CD4-positive, alpha-beta T cell (primary cell): ENCODE measurements around the gene SSBP4. TPM values are rescaled to one million over a fixed set of nuclear protein-coding genes. Genes with fewer than 3 reads are reported as not detected.
"Not testable (repeated sequence)": the region's sequence is repeated elsewhere in the genome, so short reads cannot be mapped to it uniquely, and the experiment has no call there.

Source experiments
- ATAC-seq: fragments of 200-7000 bp; cut with Tn5 transposase; one replicate; pipeline ENCODE4 v1.10.0; 2022; ENCODE audit warnings: mild to moderate bottlenecking; ENCODE audit not compliant: poor library complexity
- CTCF ChIA-PET: fragments of 350-600 bp; sonication (Branson Sonifier 250); formaldehyde crosslinking; loops from one replicate; lab custom pipeline; 2021; ENCODE audit warnings: antibody characterized with exemption, inconsistent platforms; lab: Charles Lee
- POLR2A ChIA-PET: fragments of 350-600 bp; sonication (Branson Sonifier 250); formaldehyde crosslinking; loops from one replicate; lab custom pipeline; 2021; ENCODE audit warnings: antibody characterized with exemption, inconsistent platforms; lab: Charles Lee
- DNase-seq, 14 experiments: peaks; one replicate each; pipeline ENCODE4 v3.0.0-alpha.2; 2013 to 2020; ENCODE audit warnings: mixed read lengths in 2 of 14
- H3K27ac ChIP-seq, 2 donors: one replicate each; pipeline versions ENCODE4 v1.5.1 to v1.7.0; 2013; ENCODE audit warnings: low read length in 2 of 2, low read depth in 1 of 2, mild to moderate bottlenecking in 1 of 2
- H3K27me3 ChIP-seq, 2 experiments: 1 replicate in 1 of 2; 2 replicates in 1 of 2; pipeline versions ENCODE4 v1.6.1 to v1.7.0; 2013; ENCODE audit warnings: low read length in 2 of 2, control low read depth in 1 of 2, mild to moderate bottlenecking in 1 of 2, moderate library complexity in 1 of 2; ENCODE audit not compliant: insufficient read depth in 2 of 2, control insufficient read depth in 1 of 2
- H3K36me3 ChIP-seq: one replicate; pipeline ENCODE4 v1.6.1; 2013; ENCODE audit warnings: low read length, control low read depth; ENCODE audit not compliant: insufficient read depth
- H3K4me1 ChIP-seq: one replicate; pipeline ENCODE4 v1.6.1; 2013; ENCODE audit warnings: low read length, control low read depth; ENCODE audit not compliant: insufficient read depth
- H3K4me3 ChIP-seq: one replicate; pipeline ENCODE4 v1.5.1; 2013; ENCODE audit warnings: mild to moderate bottlenecking, low read length, moderate library complexity
- H3K9me3 ChIP-seq, 2 experiments: 1 replicate in 1 of 2; 2 replicates in 1 of 2; pipeline versions ENCODE4 v1.6.1 to v1.7.0; 2013; ENCODE audit warnings: low read length in 2 of 2, mild to moderate bottlenecking in 2 of 2, control low read depth in 1 of 2, moderate library complexity in 1 of 2; ENCODE audit not compliant: control insufficient read depth in 1 of 2, insufficient read depth in 1 of 2
- H3K27ac Mint-ChIP-seq: one replicate; pipeline ENCODE4 v1.8.0; 2020; ENCODE audit warnings: mixed read lengths
- H3K27me3 Mint-ChIP-seq: one replicate; pipeline ENCODE4 v1.8.0; 2021; ENCODE audit warnings: mixed read lengths
- H3K36me3 Mint-ChIP-seq: one replicate; pipeline ENCODE4 v1.8.0; 2021; ENCODE audit warnings: low read depth, mixed read lengths
- H3K4me1 Mint-ChIP-seq: one replicate; pipeline ENCODE4 v1.8.0; 2021; ENCODE audit warnings: low read depth, mixed read lengths
- H3K4me3 Mint-ChIP-seq: one replicate; pipeline ENCODE4 v1.8.0; 2020; ENCODE audit warnings: mild to moderate bottlenecking, mixed read lengths
- H3K9me3 Mint-ChIP-seq: one replicate; pipeline ENCODE4 v1.8.0; 2020; ENCODE audit warnings: mixed read lengths
- intact Hi-C, 2 experiments: fragments of 100-400 bp; cut with DNase I in 1 of 2; cut with micrococcal nuclease in 1 of 2; formaldehyde crosslinking; loops; one replicate each; pipeline versions ENCODE4 v1.15.1 to v1.9.0; 2023 to 2025; cut with DNase I, micrococcal nuclease
- total RNA-seq, 174 experiments: library from RNA in 2 of 174; stranded (reverse) in 2 of 174; gene quantifications; one replicate each; pipeline ENCODE4 v1.2.3 and lab custom pipeline; 2021 to 2026
- TF ChIP-seq, protein P1 (sequence below): fragments of 200-600 bp; IDR thresholded peaks from one replicate; pipeline ENCODE4 v1.8.0; 2022; ENCODE audit warnings: antibody characterized with exemption, mild to moderate bottlenecking

SSBP4 gene
- total RNA-seq, 2 experiments from 2014 or later, result 44.0 to 50.9 TPM

DNA sequence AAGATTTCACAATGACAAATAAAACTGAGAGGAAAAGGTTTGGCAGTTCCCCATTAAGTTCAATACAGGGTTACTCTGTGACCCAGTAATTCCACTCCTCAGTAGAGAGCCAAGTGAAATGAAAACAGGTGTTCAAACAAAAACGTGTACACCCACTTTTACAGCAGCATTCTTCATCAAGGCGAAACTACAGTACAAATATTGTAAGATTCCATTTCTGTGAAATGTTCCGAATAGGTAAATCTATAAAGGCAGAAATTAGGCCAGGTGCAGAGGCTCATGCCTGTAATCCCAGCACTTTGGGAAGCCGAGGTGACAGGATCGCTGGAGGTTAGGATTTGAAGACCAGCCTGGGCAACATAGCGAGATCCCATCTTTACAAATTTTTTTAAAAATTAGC is 42.2 kb upstream of the SSBP4 start:
- Mint-ChIP-seq H3K27ac (no peak overlapping the region), H3K4me3 (no peak overlapping the region), H3K9me3 (no peaks in the 10 kb centered on the region), H3K4me1 (peaks cover 6% of the 10 kb centered on the region), H3K27me3 (peaks cover 14% of the 10 kb centered on the region), H3K36me3 (no peaks in the 10 kb centered on the region)
- intact Hi-C loops, result no loop called here
- ChIA-PET POLR2A (no interaction called here), CTCF (no interaction called here)
- H3K4me3 ChIP-seq, result no peak overlapping the region
- TF ChIP-seq, protein P1, sequence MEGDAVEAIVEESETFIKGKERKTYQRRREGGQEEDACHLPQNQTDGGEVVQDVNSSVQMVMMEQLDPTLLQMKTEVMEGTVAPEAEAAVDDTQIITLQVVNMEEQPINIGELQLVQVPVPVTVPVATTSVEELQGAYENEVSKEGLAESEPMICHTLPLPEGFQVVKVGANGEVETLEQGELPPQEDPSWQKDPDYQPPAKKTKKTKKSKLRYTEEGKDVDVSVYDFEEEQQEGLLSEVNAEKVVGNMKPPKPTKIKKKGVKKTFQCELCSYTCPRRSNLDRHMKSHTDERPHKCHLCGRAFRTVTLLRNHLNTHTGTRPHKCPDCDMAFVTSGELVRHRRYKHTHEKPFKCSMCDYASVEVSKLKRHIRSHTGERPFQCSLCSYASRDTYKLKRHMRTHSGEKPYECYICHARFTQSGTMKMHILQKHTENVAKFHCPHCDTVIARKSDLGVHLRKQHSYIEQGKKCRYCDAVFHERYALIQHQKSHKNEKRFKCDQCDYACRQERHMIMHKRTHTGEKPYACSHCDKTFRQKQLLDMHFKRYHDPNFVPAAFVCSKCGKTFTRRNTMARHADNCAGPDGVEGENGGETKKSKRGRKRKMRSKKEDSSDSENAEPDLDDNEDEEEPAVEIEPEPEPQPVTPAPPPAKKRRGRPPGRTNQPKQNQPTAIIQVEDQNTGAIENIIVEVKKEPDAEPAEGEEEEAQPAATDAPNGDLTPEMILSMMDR, result no peak
- no peaks in the 10 kb centered on the region for H3K36me3 ChIP-seq
- H3K27me3 ChIP-seq, result peaks cover 0 to under 1% of the 10 kb centered on the region in 2 experiments
- H3K4me1 ChIP-seq, result peaks cover 14% of the 10 kb centered on the region
- ATAC-seq, result no peak
- no peak overlapping the region for H3K27ac ChIP-seq
- no peak for DNase-seq
- no peaks in the 10 kb centered on the region for H3K9me3 ChIP-seq

DNA sequence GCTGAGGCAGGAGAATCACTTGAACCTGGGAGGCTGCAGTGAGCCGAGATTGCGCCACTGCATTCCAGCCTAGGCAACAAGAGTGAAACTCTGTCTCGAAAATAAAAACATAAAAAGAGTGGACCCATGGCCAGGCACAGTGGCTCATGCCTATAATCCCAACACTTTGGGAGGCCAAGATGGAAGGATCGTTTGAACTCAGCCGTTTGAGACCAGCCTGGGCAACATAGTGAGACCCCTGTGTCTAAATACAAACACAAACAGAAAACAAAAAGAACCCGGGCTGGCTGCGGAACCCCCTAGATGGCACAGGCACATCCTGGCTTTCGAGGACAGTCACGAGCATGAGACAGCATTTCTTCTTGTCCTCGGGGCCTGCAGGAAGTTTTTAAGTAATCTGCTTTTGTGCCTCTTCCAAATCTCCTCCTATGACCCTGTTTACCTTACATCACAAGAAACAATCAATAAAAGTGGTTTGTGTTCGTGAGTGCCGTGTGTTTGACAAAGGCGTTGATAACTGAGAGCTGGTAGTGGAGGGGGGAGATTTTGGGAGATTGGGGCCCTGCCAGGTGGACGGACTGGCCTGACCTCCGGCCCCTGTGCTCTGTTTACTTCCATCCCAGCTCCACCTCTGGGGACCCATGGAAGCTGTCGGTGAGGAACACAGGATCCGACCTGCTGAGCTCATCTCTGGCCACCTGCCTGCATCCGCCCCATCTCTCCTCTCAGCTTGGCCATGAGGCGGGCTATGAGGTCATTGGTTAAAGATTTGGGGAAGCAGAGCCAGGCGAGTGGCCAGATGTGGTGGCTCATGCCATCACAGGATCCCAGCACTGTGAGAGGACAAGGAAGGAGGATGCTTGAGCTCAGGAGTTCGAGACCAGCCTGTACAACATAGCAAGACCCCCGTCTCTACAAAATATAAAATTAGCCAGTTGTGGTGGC is 39.1 kb upstream of the SSBP4 start:
- CTCF ChIA-PET, result no interaction called here
- POLR2A ChIA-PET, result no interaction called here
- H3K9me3 Mint-ChIP-seq, result no peaks in the 10 kb centered on the region
- no peaks in the 10 kb centered on the region for H3K36me3 Mint-ChIP-seq
- no peak overlapping the region for H3K4me3 Mint-ChIP-seq
- no peak overlapping the region for H3K27ac Mint-ChIP-seq
- intact Hi-C loops, result no loop called here
- no peak overlapping the region for H3K27ac ChIP-seq
- peaks cover 19% of the 10 kb centered on the region for H3K27me3 Mint-ChIP-seq
- TF ChIP-seq, protein P1, result no peak
- ATAC-seq, result no peak
- no peaks in the 10 kb centered on the region for H3K36me3 ChIP-seq
- H3K4me3 ChIP-seq, result no peak overlapping the region
- no peaks in the 10 kb centered on the region for H3K4me1 ChIP-seq
- peaks cover 0 to 7% of the 10 kb centered on the region in 2 experiments for H3K9me3 ChIP-seq
- no peaks in the 10 kb centered on the region for H3K4me1 Mint-ChIP-seq
- peak in 1 of 14 experiments; percentile 42 for DNase-seq
- H3K27me3 ChIP-seq, result peaks cover 13% of the 10 kb centered on the region in 2 experiments

DNA sequence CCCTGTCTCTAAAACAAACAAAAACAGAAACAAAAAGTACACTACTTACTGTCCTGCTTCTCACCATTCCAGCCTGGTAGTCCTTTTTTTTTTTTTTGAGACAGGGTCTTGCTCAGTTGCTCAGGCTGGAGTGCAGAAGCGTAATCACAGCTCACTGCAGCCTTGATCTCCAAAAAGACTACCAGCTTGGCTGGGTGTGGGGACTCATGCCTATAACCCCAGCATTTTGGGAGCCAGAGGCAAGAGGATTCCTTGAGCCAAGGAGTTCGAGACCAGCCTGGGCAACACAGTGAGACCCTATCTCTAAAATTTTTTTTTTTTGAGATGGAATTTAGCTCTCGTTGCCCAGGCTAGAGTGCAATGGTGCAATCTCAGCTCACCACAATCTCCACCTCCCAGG is 38.4 kb upstream of the SSBP4 start:
- Mint-ChIP-seq H3K4me1 (no peaks in the 10 kb centered on the region), H3K9me3 (no peaks in the 10 kb centered on the region), H3K36me3 (no peaks in the 10 kb centered on the region), H3K27ac (no peak overlapping the region), H3K27me3 (peaks cover 25% of the 10 kb centered on the region), H3K4me3 (no peak overlapping the region)
- ATAC-seq (no peak), DNase-seq (no peak)
- intact Hi-C loops, result no loop called here
- H3K27me3 ChIP-seq, result peaks cover 21% of the 10 kb centered on the region in 2 experiments
- no peaks in the 10 kb centered on the region for H3K4me1 ChIP-seq
- H3K36me3 ChIP-seq, result no peaks in the 10 kb centered on the region
- peaks cover 0 to 7% of the 10 kb centered on the region in 2 experiments for H3K9me3 ChIP-seq
- CTCF ChIA-PET, result no interaction called here
- no peak overlapping the region for H3K4me3 ChIP-seq
- no peak overlapping the region for H3K27ac ChIP-seq
- TF ChIP-seq, protein P1, result no peak
- POLR2A ChIA-PET, result no interaction called here

DNA sequence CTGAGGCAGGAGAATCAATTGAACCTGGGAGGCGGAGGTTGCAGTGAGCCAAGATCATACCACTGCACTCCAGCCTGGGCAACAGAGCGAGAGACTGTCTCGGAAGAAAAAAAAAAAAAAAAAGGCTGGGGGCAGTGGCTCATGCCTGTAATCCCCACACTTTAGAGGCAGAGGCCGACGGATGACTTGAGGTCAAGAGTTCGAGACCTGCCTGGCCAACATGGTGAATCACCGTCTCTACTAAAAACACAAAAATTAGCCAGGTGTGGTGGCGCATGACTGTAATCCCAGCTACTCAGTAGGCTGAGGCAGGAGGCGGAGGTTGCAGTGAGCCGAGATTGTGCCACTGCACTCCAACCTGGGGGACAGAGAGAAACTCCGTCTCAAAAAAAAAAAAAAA is 35.6 kb upstream of the SSBP4 start:
- H3K27ac Mint-ChIP-seq, ATAC-seq, H3K36me3 ChIP-seq, H3K4me3 ChIP-seq, DNase-seq, H3K36me3 Mint-ChIP-seq, H3K4me3 Mint-ChIP-seq, intact Hi-C loops, H3K27ac ChIP-seq, POLR2A ChIA-PET, CTCF ChIA-PET, H3K9me3 ChIP-seq, H3K9me3 Mint-ChIP-seq: not testable (repeated sequence)
- peaks cover 49% of the 10 kb centered on the region for H3K27me3 Mint-ChIP-seq
- Histone ChIP-seq H3K4me1 (peaks cover 11% of the 10 kb centered on the region), H3K27me3 (peaks cover 39 to 42% of the 10 kb centered on the region in 2 experiments)
- H3K4me1 Mint-ChIP-seq, result peaks cover 12% of the 10 kb centered on the region
